ENCODE data around the gene VCP.

DNA sequence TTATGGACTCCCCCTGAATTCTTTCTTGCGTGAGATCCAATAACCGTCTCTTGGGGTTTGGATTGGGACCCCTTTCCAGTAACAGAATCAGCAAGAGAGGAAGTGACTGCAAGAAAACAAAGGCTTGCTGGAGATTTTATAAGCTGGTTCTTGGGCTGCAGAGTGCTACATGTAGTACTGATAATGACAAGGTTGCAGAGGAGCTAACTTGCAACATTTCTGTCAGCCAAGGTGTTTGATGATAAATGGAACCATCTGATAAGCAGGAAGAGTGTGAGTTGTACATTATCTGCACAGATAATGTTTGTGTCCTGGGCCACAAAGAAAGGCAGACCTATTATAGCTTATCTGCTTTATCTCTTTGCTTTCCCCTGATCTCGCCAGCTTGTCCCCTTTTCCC lies 45.8 kb downstream of the VCP start:
- TF ChIP-seq EP300 (IDR thresholded peaks at IDR 0.05) = no peak
- TF ChIP-seq POLR2A (IDR thresholded peaks at IDR 0.05; ENCODE audit: low read depth) = no peak

Measured in esophagus muscularis mucosa (tissue), 2 donors.